ENCODE measurements around the gene ATP13A3. TPM values are rescaled to one million over a fixed set of nuclear protein-coding genes. Genes with fewer than 3 reads are reported as not detected.

ATP13A3 gene
- total and polyA plus RNA-seq, 2 experiments from 2014 or later, result 51.8 to 293 TPM

DNA sequence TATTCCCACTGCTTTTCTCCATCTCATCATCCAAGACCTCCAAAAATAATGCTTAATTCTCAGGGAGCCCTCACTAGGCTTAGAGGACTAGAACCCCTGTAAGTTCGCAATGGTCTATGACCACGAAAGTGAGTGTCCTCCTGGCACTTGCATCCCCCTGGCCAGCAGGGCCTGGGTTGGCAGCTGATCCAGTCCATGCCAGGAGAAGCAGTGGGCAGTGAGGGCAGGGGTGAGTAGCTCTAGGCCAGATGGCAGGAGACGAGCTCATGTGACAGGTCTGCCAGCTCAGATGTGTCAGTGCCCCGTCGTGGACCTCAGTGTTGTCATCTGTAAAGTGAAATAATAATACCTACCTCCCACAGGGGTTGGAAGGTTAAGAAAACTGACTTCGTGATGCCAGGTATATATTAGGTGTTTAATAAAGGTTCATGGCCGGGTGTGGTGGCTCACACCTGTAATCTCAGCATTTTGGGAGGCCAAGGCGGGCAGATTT lies 98.8 kb downstream of the ATP13A3 start:
- Histone ChIP-seq H3K36me3 (no peaks in the 10 kb centered on the region), H3K27me3 (no peaks in the 10 kb centered on the region), H3K4me3 (no peak overlapping the region), H3K9me3 (ENCODE audit: low read depth) (no peaks in the 10 kb centered on the region), H3K4me1 (ENCODE audit: low read depth) (no peaks in the 10 kb centered on the region), H3K27ac (no peak overlapping the region)
- no peak for DNase-seq (ENCODE audit: low read depth in 1 of 2, low spot score in 1 of 2)
- TF ChIP-seq, protein P1, sequence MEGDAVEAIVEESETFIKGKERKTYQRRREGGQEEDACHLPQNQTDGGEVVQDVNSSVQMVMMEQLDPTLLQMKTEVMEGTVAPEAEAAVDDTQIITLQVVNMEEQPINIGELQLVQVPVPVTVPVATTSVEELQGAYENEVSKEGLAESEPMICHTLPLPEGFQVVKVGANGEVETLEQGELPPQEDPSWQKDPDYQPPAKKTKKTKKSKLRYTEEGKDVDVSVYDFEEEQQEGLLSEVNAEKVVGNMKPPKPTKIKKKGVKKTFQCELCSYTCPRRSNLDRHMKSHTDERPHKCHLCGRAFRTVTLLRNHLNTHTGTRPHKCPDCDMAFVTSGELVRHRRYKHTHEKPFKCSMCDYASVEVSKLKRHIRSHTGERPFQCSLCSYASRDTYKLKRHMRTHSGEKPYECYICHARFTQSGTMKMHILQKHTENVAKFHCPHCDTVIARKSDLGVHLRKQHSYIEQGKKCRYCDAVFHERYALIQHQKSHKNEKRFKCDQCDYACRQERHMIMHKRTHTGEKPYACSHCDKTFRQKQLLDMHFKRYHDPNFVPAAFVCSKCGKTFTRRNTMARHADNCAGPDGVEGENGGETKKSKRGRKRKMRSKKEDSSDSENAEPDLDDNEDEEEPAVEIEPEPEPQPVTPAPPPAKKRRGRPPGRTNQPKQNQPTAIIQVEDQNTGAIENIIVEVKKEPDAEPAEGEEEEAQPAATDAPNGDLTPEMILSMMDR (IDR thresholded peaks at IDR 0.05; ENCODE audit: low read depth, low read length), result no peak

DNA sequence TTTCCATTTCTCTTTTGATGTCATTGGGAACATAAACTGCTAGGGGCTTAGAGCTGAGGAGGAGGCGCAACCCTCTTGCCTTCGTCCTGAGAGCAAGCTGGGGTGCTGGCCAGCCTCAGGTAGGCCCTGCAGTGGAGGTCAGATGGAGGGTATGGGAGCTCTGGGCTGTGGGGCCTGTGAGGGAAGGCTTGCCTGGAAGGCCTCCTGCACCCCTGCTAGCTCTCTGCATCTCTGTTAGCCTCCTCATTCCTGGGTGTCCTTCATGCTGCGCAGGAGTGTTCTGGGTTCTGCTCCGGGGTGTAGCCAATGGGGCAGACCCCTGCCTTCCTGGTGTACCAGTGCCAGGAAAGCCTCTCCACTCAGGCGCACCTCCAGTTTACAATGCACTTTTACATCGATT lies 99.5 kb downstream of the ATP13A3 start:
- no peak overlapping the region for H3K27ac ChIP-seq
- no peaks in the 10 kb centered on the region for H3K36me3 ChIP-seq
- H3K4me3 ChIP-seq, result no peak overlapping the region
- no peaks in the 10 kb centered on the region for H3K4me1 ChIP-seq (ENCODE audit: low read depth)
- no peak for DNase-seq (ENCODE audit: low read depth in 1 of 2, low spot score in 1 of 2)
- TF ChIP-seq, protein P1 (IDR thresholded peaks at IDR 0.05; ENCODE audit: low read depth, low read length), result no peak
- no peaks in the 10 kb centered on the region for H3K27me3 ChIP-seq
- no peaks in the 10 kb centered on the region for H3K9me3 ChIP-seq (ENCODE audit: low read depth)

GRCh38 chr3:194386648-194387047 lies 100.2 kb downstream of the ATP13A3 start:
- DNase-seq (ENCODE audit: low read depth in 1 of 2, low spot score in 1 of 2), result no peak
- no peak overlapping the region for H3K4me3 ChIP-seq
- H3K36me3 ChIP-seq, result no peaks in the 10 kb centered on the region
- no peaks in the 10 kb centered on the region for H3K9me3 ChIP-seq (ENCODE audit: low read depth)
- no peaks in the 10 kb centered on the region for H3K27me3 ChIP-seq
- H3K4me1 ChIP-seq (ENCODE audit: low read depth), result no peaks in the 10 kb centered on the region
- no peak overlapping the region for H3K27ac ChIP-seq
- TF ChIP-seq, protein P1 (IDR thresholded peaks at IDR 0.05; ENCODE audit: low read depth, low read length), result no peak

GRCh38 chr3:194386066-194386465 lies 100.7 kb downstream of the ATP13A3 start:
- no peak for DNase-seq (ENCODE audit: low read depth in 1 of 2, low spot score in 1 of 2)
- TF ChIP-seq, protein P1 (IDR thresholded peaks at IDR 0.05; ENCODE audit: low read depth, low read length), result no peak

GRCh38 chr3:194384569-194385001 lies 102.2 kb downstream of the ATP13A3 start:
- Histone ChIP-seq H3K4me3 (no peak overlapping the region), H3K36me3 (no peaks in the 10 kb centered on the region), H3K27ac (no peak overlapping the region), H3K27me3 (no peaks in the 10 kb centered on the region), H3K9me3 (ENCODE audit: low read depth) (no peaks in the 10 kb centered on the region), H3K4me1 (ENCODE audit: low read depth) (peaks cover 4% of the 10 kb centered on the region)
- TF ChIP-seq, protein P1 (IDR thresholded peaks at IDR 0.05; ENCODE audit: low read depth, low read length), result no peak
- no peak for DNase-seq (ENCODE audit: low read depth in 1 of 2, low spot score in 1 of 2)

More at GRCh38 chr3:194386066-194386465, 100.7 kb downstream of the ATP13A3 start:
- Histone ChIP-seq H3K4me3 (no peak overlapping the region), H3K27ac (no peak overlapping the region), H3K36me3 (no peaks in the 10 kb centered on the region), H3K27me3 (no peaks in the 10 kb centered on the region), H3K9me3 (ENCODE audit: low read depth) (no peaks in the 10 kb centered on the region), H3K4me1 (ENCODE audit: low read depth) (no peaks in the 10 kb centered on the region)

Data from cardiac muscle cell (in vitro differentiated cells and primary cell).